ENCODE results near the gene PNPLA5.

PNPLA5 gene

GRCh38 chr22:43901976-43902643 lies 10.3 kb upstream of the PNPLA5 start:
- Histone ChIP-seq H4K20me1 (ENCODE audit: low read depth, low read length) (no peaks in the 10 kb centered on the region), H3K9ac (ENCODE audit: low read length) (no peak overlapping the region), H3K27ac (ENCODE audit: low read depth, low read length) (no peak overlapping the region), H3K4me2 (ENCODE audit: low read depth, low read length, poor library complexity, severe bottlenecking) (no peak overlapping the region), H3K4me3 (ENCODE audit: insufficient read depth, low read length, poor library complexity, severe bottlenecking) (no peak overlapping the region), H3K79me2 (ENCODE audit: insufficient read depth, low read length) (no peaks in the 10 kb centered on the region), H3K9me3 (ENCODE audit: insufficient read depth, low read length) (no peaks in the 10 kb centered on the region), H3F3A (ENCODE audit: insufficient read depth) (no peaks in the 10 kb centered on the region), H3K9me2 (replicated peaks; ENCODE audit: insufficient read depth, low read length) (no peaks in the 10 kb centered on the region), H3K36me3 (ENCODE audit: low read length) (no peaks in the 10 kb centered on the region), H2AFZ (ENCODE audit: low read depth, low read length, severe bottlenecking) (no peak overlapping the region), H3K27me3 (ENCODE audit: low read length) (no peaks in the 10 kb centered on the region)
- TF ChIP-seq CTCF (IDR thresholded peaks at IDR 0.05; ENCODE audit: insufficient read depth, low read length, poor library complexity, severe bottlenecking) (no peak), EZH2phosphoT487 (conservative IDR thresholded peaks at IDR 0.05; ENCODE audit: low read length) (no peak)

DNA sequence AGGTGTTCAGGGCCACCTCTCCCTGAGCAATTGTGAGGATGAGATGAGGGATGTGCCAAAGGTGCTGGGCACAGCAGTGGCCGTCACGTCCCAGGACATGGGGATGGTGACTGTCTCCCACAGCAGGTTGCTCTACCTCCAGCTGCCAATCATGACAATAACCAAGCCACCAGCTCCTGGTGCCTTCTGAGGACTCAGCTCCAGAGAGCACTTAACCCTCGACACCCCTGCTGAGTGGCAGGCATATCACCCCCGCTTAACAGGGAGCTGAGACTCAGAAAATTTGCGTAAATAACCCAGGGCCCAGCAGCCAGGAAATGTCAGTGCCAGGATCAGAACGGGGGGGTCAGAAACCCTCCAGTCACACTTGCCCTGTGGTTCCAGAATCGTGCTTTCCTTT lies 8.4 kb upstream of the PNPLA5 start:
- Histone ChIP-seq H3K36me3 (ENCODE audit: low read length) (no peaks in the 10 kb centered on the region), H3K27me3 (ENCODE audit: low read length) (no peaks in the 10 kb centered on the region), H3K79me2 (ENCODE audit: insufficient read depth, low read length) (no peaks in the 10 kb centered on the region), H3K27ac (ENCODE audit: low read depth, low read length) (no peak overlapping the region), H3F3A (ENCODE audit: insufficient read depth) (no peaks in the 10 kb centered on the region), H3K9me3 (ENCODE audit: insufficient read depth, low read length) (no peaks in the 10 kb centered on the region), H2AFZ (ENCODE audit: low read depth, low read length, severe bottlenecking) (no peak overlapping the region), H4K20me1 (ENCODE audit: low read depth, low read length) (no peaks in the 10 kb centered on the region), H3K9ac (ENCODE audit: low read length) (no peak overlapping the region), H3K9me2 (replicated peaks; ENCODE audit: insufficient read depth, low read length) (no peaks in the 10 kb centered on the region), H3K4me3 (ENCODE audit: insufficient read depth, low read length, poor library complexity, severe bottlenecking) (no peak overlapping the region), H3K4me2 (ENCODE audit: low read depth, low read length, poor library complexity, severe bottlenecking) (no peak overlapping the region)
- TF ChIP-seq EZH2phosphoT487 (conservative IDR thresholded peaks at IDR 0.05; ENCODE audit: low read length), result no peak
- no peak for TF ChIP-seq CTCF (IDR thresholded peaks at IDR 0.05; ENCODE audit: insufficient read depth, low read length, poor library complexity, severe bottlenecking)

- Histone ChIP-seq H3K4me3 (ENCODE audit: insufficient read depth, low read length, poor library complexity, severe bottlenecking) (no peak overlapping the region), H3K27me3 (ENCODE audit: low read length) (no peaks in the 10 kb centered on the region), H3K79me2 (ENCODE audit: insufficient read depth, low read length) (no peaks in the 10 kb centered on the region), H2AFZ (ENCODE audit: low read depth, low read length, severe bottlenecking) (no peak overlapping the region), H3K4me2 (ENCODE audit: low read depth, low read length, poor library complexity, severe bottlenecking) (no peak overlapping the region), H3K9ac (ENCODE audit: low read length) (no peak overlapping the region), H3K36me3 (ENCODE audit: low read length) (no peaks in the 10 kb centered on the region), H3F3A (ENCODE audit: insufficient read depth) (no peaks in the 10 kb centered on the region), H3K9me3 (ENCODE audit: insufficient read depth, low read length) (no peaks in the 10 kb centered on the region), H4K20me1 (ENCODE audit: low read depth, low read length) (no peaks in the 10 kb centered on the region), H3K27ac (ENCODE audit: low read depth, low read length) (no peak overlapping the region), H3K9me2 (replicated peaks; ENCODE audit: insufficient read depth, low read length) (no peaks in the 10 kb centered on the region)
- TF ChIP-seq EZH2phosphoT487 (conservative IDR thresholded peaks at IDR 0.05; ENCODE audit: low read length), result no peak
- no peak for TF ChIP-seq CTCF (IDR thresholded peaks at IDR 0.05; ENCODE audit: insufficient read depth, low read length, poor library complexity, severe bottlenecking)
Observed at GRCh38 chr22:43897751-43898261, 6.0 kb upstream of the PNPLA5 start.
